ENCODE measurements around the gene USP48.

DNA sequence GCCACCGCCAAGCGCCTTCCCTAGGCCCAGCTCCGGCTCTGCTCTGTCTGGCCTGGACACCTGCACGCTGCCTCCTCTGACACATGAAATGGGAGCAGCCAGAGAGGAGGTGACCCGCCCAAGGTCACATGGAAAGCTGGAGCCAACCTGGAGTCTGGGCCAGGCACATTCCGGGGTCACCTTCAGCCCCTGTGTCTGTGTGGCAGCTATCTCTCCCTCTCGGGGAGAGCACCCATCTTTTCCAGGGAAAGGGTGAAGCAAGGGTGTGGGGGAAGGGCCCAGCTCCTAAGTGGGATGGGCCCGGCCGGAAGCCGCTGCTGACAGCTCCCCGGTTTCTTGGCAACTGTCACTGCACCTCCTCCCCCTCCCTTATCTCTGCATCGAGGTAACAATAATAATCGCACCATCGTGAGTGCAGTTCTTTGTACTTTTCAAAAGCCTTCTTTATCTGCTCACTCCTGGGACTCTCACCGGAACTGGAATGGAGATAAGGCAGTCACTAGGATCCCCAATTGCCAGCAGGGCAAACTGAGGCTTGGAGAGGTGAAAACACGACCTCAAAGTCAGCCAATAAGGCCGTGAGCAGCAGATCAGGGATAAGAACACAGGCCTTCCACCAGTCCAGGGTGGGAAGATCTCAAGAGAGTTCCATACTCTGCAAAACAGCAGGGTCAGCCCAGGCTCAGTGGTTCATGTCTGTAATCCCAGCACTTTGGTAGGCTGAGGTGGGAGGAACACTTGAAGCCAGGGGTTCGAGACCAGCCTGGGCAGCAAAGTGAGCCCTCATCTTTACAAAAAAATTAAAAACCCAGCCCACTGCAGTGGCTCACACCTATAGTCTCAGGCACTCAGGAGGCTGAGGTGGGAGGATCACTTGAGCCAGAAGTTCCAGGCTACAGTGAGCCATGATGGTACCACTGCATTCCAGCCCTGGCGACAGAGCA lies 150.7 kb downstream of the USP48 start:
- TF ChIP-seq CTCF (IDR thresholded peaks at IDR 0.05) (no peak), POLR2AphosphoS5 (IDR thresholded peaks at IDR 0.05) (no peak), POLR2A (IDR thresholded peaks at IDR 0.05) (no peak)

All from breast epithelium (tissue), 3 donors.